ENCODE data around the gene UBQLN4. TPM values are rescaled to one million over a fixed set of nuclear protein-coding genes. Genes with fewer than 3 reads are reported as not detected.

UBQLN4 gene
- total and polyA plus RNA-seq, 9 of the 15 experiments (the other 6 are each of a cell fraction or from before 2014, with no cell fraction given): 13.5 to 65.5 (median 37.0) TPM

- Histone ChIP-seq H3K9ac (ENCODE audit: insufficient read depth in 1 of 2, low read depth in 2 of 2, low read length in 2 of 2) (peak overlapping the region in 1 of 2 experiments; percentile 56; a peak in 2 of 4 replicates), H3K27me3 (ENCODE audit: control insufficient read depth in 2 of 2, insufficient read depth in 2 of 2, low read length in 2 of 2) (no peaks in the 10 kb centered on the region), H3K36me3 (ENCODE audit: control insufficient read depth, insufficient read depth, low read length) (no peaks in the 10 kb centered on the region), H4K20me1 (replicated peaks; ENCODE audit: control insufficient read depth, insufficient read depth, low read length) (no peaks in the 10 kb centered on the region), H3K27ac (ENCODE audit: extremely low read depth, low read depth, low read length) (no peak overlapping the region), H3K79me2 (ENCODE audit: control insufficient read depth, insufficient read depth, low read length) (peaks cover 4% of the 10 kb centered on the region; the same call in 1 of the 3 replicates), H3K4me1 (replicated peaks in 1 of 2; ENCODE audit: control insufficient read depth in 2 of 2, insufficient read depth in 2 of 2, low read length in 2 of 2) (peaks cover 33 to 55% of the 10 kb centered on the region in 2 experiments), H3K4me3 (no peak overlapping the region), H2AFZ (ENCODE audit: low read depth, low read length) (no peak overlapping the region), H3K4me2 (ENCODE audit: insufficient read depth, low read length) (no peak overlapping the region), H3K9me3 (replicated peaks; ENCODE audit: control insufficient read depth, insufficient read depth, low read depth, low read length) (no peaks in the 10 kb centered on the region), H3K9me1 (ENCODE audit: control insufficient read depth, insufficient read depth, low read length) (peaks cover 7% of the 10 kb centered on the region)
- in situ Hi-C loops (cut with MboI) (no loop called here), intact Hi-C loops (cut with micrococcal nuclease) (no loop called here)
- 0 out of 2 replicates have a peak, but pooled peaks have one; percentile 15 for TF ChIP-seq TFAP4 (CRISPR knock-in tag; IDR thresholded peaks at IDR 0.05; ENCODE audit: borderline replicate concordance)
- no peak for TF ChIP-seq TSC22D4 (tag; IDR thresholded peaks at IDR 0.05)
- peak; percentile 86 for TF ChIP-seq ZNF134 (CRISPR knock-in tag; conservative IDR thresholded peaks at IDR 0.05)
- no TSS peak for BruUV-seq (replicated peaks)
- ChIA-PET CTCF (ENCODE audit: low intra/inter-chr PET ratio) (interaction anchor here (0.6 kb wide), 1 partner anchor 122 kb away, joined by 3 read pairs; no protein-coding TSS in a partner anchor), POLR2A (interaction anchor here (0.7 to 12.5 kb wide), 5 partner anchors 9 to 144 kb away, joined by 3 to 164 read pairs (median 3); partner anchors contain the start of genes LMNA and PMF1)
- DNase-seq (ENCODE audit: extremely low read depth in 1 of 4, low spot score in 3 of 4) (no peak), ATAC-seq (no peak), FAIRE-seq (no peak)
- WGBS (ENCODE audit: insufficient coverage, low coverage, missing lambda C conversion rate): 75% methylated on average over 14 of the region's 16 CpGs
Observed at GRCh38 chr1:156102633-156103511, 49.3 kb upstream of the UBQLN4 start.
